ENCODE data around the gene BICRA.
A peak's percentile ranks its signal among the peaks of the same experiment; 100 is the strongest.
"Not testable (repeated sequence)": the region's sequence is repeated elsewhere in the genome, so short reads cannot be mapped to it uniquely, and the experiment has no call there.

Gene BICRA

GRCh38 chr19:47718415-47719046 lies 109.6 kb downstream of the BICRA start:
- ATAC-seq, DNase-seq, H3K27ac Mint-ChIP-seq, H3K4me3 Mint-ChIP-seq, H3K4me1 Mint-ChIP-seq, H3K9me3 Mint-ChIP-seq: not testable (repeated sequence)
- H3K27me3 Mint-ChIP-seq = peaks cover 54% of the 10 kb centered on the region

DNA sequence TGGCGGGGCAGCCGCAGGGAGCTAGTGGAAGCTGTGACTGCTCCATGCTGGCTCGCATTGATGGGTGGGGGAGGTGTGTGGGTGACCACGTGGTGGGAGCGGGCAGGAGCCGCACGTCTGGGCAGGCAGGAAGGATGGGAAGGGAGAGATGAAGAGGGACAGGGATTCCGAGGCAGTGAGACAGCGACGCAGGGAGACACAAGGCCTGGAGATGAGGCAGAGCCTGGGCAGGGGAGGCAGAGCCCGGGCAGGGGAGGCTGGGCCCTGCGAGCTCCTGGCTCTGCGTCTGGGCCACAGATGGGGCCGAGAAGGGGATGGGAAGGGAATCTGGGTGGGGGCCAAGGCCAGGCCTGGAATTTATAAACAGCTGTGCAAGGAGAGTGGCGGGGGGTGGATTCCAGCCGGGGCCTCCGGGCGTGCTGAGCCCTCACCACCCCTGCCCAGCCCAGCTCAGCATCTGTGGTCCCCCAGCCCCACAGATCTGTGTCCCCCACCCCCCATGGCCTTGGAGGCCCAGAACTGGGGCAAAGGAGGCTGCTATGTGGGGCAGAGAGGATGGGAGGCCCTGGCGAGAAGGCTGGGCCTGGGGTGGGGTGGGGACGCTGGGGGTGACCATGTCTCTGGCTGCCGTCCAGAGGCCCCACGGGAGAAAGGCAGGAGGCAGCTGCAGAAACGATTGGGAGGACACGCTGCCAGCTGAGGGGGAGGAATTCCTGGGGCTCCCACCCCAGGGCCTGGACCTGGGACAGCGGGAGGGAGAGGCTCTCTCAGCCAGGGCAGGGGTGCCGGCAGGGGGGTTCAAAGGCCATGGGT lies 110.3 kb downstream of the BICRA start:
- DNase-seq (no peak), ATAC-seq (no peak)
- no peaks in the 10 kb centered on the region for H3K4me1 Mint-ChIP-seq
- peaks cover 46% of the 10 kb centered on the region for H3K27me3 Mint-ChIP-seq
- H3K4me3 Mint-ChIP-seq = no peak overlapping the region
- no peaks in the 10 kb centered on the region for H3K9me3 Mint-ChIP-seq
- H3K27ac Mint-ChIP-seq = no peak overlapping the region

- peak overlapping the region in 1 of 2 donors; percentile 0 for H3K27ac Mint-ChIP-seq
- H3K4me3 Mint-ChIP-seq = no peak overlapping the region
- no peaks in the 10 kb centered on the region for H3K9me3 Mint-ChIP-seq
- H3K27me3 Mint-ChIP-seq = peaks cover 31% of the 10 kb centered on the region
- no peak for DNase-seq
- no peak for ATAC-seq
- H3K4me1 Mint-ChIP-seq = no peaks in the 10 kb centered on the region
These were observed 111.9 kb downstream of the BICRA start for GRCh38 chr19:47720669-47721422.

DNA sequence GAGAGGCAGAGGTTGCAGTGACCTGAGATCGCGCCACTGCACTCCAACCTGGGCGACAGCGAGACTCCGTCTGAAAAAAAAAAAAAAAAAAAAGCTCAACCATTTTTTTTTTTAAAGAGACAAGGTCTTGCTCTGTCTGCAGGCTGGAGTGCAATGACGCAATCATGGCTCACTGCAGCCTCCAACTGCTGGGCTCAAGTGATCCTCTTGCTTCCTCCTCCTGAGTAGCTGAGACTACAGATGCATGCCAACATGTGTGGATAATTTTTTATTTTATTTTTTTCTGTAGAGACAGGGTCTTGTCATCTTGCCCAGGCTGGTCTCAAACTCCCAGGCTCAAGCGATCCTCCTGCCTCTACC lies 114.6 kb downstream of the BICRA start:
- H3K4me1 Mint-ChIP-seq = peaks cover 7% of the 10 kb centered on the region
- no peak for DNase-seq
- peak; percentile 64 for ATAC-seq
- no peak overlapping the region for H3K27ac Mint-ChIP-seq
- peaks cover 25% of the 10 kb centered on the region for H3K27me3 Mint-ChIP-seq
- H3K4me3 Mint-ChIP-seq = peak overlapping the region; percentile 16 to 65
- no peaks in the 10 kb centered on the region for H3K9me3 Mint-ChIP-seq

DNA sequence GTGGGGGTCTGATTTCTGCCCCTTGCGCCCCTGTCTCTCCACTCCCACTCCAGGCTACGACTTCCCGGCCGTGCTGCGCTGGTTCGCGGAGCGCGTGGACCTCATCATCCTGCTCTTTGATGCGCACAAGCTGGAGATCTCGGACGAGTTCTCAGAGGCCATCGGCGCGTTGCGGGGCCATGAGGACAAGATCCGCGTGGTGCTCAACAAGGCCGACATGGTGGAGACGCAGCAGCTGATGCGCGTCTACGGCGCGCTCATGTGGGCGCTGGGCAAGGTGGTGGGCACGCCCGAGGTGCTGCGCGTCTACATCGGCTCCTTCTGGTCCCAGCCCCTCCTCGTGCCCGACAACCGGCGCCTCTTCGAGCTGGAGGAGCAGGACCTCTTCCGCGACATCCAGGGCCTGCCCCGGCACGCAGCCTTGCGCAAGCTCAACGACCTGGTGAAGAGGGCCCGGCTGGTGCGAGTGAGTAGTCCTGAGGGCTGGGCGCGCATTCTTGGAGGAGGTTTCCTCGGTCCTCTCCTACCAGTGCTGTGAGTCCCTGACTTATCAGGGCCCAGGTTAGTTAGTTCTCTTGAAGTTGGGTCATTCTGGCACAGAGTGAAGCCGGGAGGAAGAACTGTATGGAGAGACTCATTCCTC lies 116.9 kb downstream of the BICRA start:
- no peak for DNase-seq
- Mint-ChIP-seq H3K27me3 (peaks cover 41% of the 10 kb centered on the region), H3K4me1 (peaks cover 28% of the 10 kb centered on the region), H3K27ac (no peak overlapping the region), H3K4me3 (no peak overlapping the region), H3K9me3 (no peaks in the 10 kb centered on the region)
- ATAC-seq = no peak

GRCh38 chr19:47726467-47726866 lies 117.5 kb downstream of the BICRA start:
- H3K27me3 Mint-ChIP-seq = peaks cover 43% of the 10 kb centered on the region

GRCh38 chr19:47728295-47728694 lies 119.4 kb downstream of the BICRA start:
- Mint-ChIP-seq H3K4me1 (peaks cover 28% of the 10 kb centered on the region), H3K27me3 (peaks cover 36% of the 10 kb centered on the region), H3K4me3 (peak overlapping the region in 1 of 2 donors; percentile 6)
- not testable (repeated sequence) for H3K9me3 Mint-ChIP-seq, DNase-seq, ATAC-seq, H3K27ac Mint-ChIP-seq

More at GRCh38 chr19:47726467-47726866, 117.5 kb downstream of the BICRA start:
- no peaks in the 10 kb centered on the region for H3K9me3 Mint-ChIP-seq
- ATAC-seq (no peak), DNase-seq (no peak)
- H3K4me1 Mint-ChIP-seq = peaks cover 28% of the 10 kb centered on the region
- no peak overlapping the region for H3K27ac Mint-ChIP-seq
- no peak overlapping the region for H3K4me3 Mint-ChIP-seq

GRCh38 chr19:47729468-47729798 lies 120.5 kb downstream of the BICRA start:
- H3K4me1 Mint-ChIP-seq = peaks cover 28% of the 10 kb centered on the region
- DNase-seq (no peak), ATAC-seq (peak; percentile 62)
- H3K27me3 Mint-ChIP-seq = peaks cover 43% of the 10 kb centered on the region
- H3K27ac Mint-ChIP-seq = peak overlapping the region in 1 of 2 donors; percentile 54
- no peaks in the 10 kb centered on the region for H3K9me3 Mint-ChIP-seq
- peak overlapping the region; percentile 79 to 89 for H3K4me3 Mint-ChIP-seq

GRCh38 chr19:47729799-47730520 lies 121.0 kb downstream of the BICRA start:
- peaks cover 43% of the 10 kb centered on the region for H3K27me3 Mint-ChIP-seq

DNA sequence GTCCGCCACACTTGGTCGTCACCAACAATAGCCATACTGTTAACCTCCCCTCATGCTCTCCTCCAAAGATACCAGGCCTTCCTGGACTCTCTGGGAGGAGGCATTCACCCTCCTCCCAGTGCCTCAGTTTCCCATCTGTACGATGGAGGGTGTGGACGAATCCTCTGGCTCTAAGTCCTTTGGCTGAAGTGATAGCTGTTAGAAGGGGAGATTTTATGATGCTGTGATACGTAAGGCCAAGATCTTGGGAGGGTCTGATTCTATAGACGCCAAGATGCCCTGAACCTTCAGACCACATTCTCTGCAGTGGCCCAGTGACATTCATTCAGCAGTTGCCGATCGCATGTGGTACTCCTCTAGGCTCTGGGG lies 121.6 kb downstream of the BICRA start:
- DNase-seq (no peak), ATAC-seq (no peak)
- H3K4me1 Mint-ChIP-seq = peaks cover 28% of the 10 kb centered on the region
- peaks cover 43% of the 10 kb centered on the region for H3K27me3 Mint-ChIP-seq
- H3K27ac Mint-ChIP-seq = peak overlapping the region in 1 of 2 donors; percentile 57
- no peaks in the 10 kb centered on the region for H3K9me3 Mint-ChIP-seq
- peak overlapping the region; percentile 79 to 89 for H3K4me3 Mint-ChIP-seq

More at GRCh38 chr19:47729799-47730520, 121.0 kb downstream of the BICRA start:
- DNase-seq (peak; percentile 45 to 54), ATAC-seq (peak; percentile 91)
- Mint-ChIP-seq H3K9me3 (no peaks in the 10 kb centered on the region), H3K4me3 (peak overlapping the region; percentile 79 to 89), H3K27ac (peak overlapping the region; percentile 54 to 57), H3K4me1 (peaks cover 28% of the 10 kb centered on the region)

DNA sequence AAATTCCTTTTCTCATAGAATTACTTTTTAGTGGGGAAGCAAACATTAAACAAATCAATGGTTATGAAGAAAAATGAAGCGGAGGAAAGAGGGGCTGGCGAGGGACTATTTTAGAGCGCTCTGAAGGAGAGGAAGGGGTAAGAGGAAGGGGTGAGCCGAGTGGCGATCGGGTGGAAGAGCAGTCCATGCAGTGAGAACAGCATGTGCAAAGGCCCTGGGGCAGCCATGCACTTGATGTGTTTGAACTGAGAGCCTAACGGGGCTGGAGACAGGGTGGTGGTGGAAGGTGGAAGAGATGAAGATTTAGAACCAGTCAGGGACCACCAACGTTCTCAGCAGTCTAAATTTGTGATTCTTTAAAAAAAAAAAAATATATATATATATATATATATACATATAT lies 122.0 kb downstream of the BICRA start:
- Mint-ChIP-seq H3K4me3 (no peak overlapping the region), H3K4me1 (peaks cover 28% of the 10 kb centered on the region), H3K27me3 (peaks cover 43% of the 10 kb centered on the region), H3K9me3 (no peaks in the 10 kb centered on the region), H3K27ac (no peak overlapping the region)
- DNase-seq (no peak), ATAC-seq (no peak)

- Mint-ChIP-seq H3K4me3 (no peak overlapping the region), H3K4me1 (peaks cover 5% of the 10 kb centered on the region), H3K9me3 (no peaks in the 10 kb centered on the region), H3K27ac (no peak overlapping the region), H3K27me3 (peaks cover 18% of the 10 kb centered on the region)
- DNase-seq = no peak
- no peak for ATAC-seq
These were observed 126.2 kb downstream of the BICRA start for GRCh38 chr19:47735131-47735530.

GRCh38 chr19:47740866-47741519 lies 132.1 kb downstream of the BICRA start:
- ATAC-seq = no peak
- DNase-seq = no peak
- Mint-ChIP-seq H3K27me3 (no peaks in the 10 kb centered on the region), H3K27ac (no peak overlapping the region), H3K4me3 (no peak overlapping the region), H3K4me1 (peaks cover 30% of the 10 kb centered on the region), H3K9me3 (no peaks in the 10 kb centered on the region)

GRCh38 chr19:47741544-47742140 lies 132.7 kb downstream of the BICRA start:
- no peak for DNase-seq
- no peaks in the 10 kb centered on the region for H3K27me3 Mint-ChIP-seq
- H3K4me1 Mint-ChIP-seq = peaks cover 35% of the 10 kb centered on the region
- H3K9me3 Mint-ChIP-seq = no peaks in the 10 kb centered on the region
- no peak overlapping the region for H3K27ac Mint-ChIP-seq
- no peak overlapping the region for H3K4me3 Mint-ChIP-seq
- ATAC-seq = no peak
